Cardiac fibroblast (primary cell): ENCODE data around the gene C19orf53.

Experiments used
- DNase-seq, 2 donors: peaks; one replicate each; pipeline versions ENCODE4 v3.0.0 to v3.0.0-alpha.2; 2010; ENCODE audit warnings: low read depth in 2 of 2
- H3K4me3 ChIP-seq, 2 donors: replicated peaks in 1 of 2; 1 replicate in 1 of 2; 2 replicates in 1 of 2; pipeline ENCODE4 v1.5.1; 2011; ENCODE audit warnings: low read depth in 2 of 2, low read length in 2 of 2, mild to moderate bottlenecking in 2 of 2, moderate library complexity in 1 of 2
- CTCF ChIP-seq: IDR thresholded peaks from one replicate; pipeline ENCODE4 v1.5.1; 2011; ENCODE audit warnings: low read depth, mild to moderate bottlenecking, low read length, inconsistent platforms

The C19orf53 gene

GRCh38 chr19:13774217-13775191 lies at the start of gene C19orf53:
C19orf53 (plus strand) TSS chr19:13774456; CDS start chr19:13774478, 22 bp downstream.
- DNase-seq, result peak; percentile 93
- TF ChIP-seq CTCF, result no peak
- H3K4me3 ChIP-seq, result peak within 1 kb of the TSS; percentile 93 to 97

GRCh38 chr19:13726323-13726722 lies 47.9 kb upstream of the C19orf53 start:
- no peak for DNase-seq
- TF ChIP-seq CTCF, result no peak

DNA sequence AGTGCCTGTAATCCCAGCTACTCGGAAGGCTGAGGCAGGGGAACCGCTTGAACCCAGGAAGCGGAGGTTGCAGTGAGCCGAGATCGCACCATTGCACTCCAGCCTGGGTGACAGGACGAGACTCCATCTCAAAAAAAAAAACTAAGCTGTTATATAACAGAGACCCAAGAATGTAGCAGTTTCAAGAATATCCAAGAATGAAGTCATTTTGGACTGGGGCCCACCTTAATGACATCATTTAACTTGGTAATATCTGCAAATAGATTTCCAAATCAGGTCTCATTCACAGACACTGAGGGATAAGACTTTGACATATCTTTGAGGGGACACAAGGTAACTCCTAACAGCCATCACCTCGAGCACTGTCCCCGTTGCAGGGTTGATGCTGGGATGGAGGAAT lies 46.5 kb upstream of the C19orf53 start:
- H3K4me3 ChIP-seq, result no peak overlapping the region
- TF ChIP-seq CTCF, result no peak
- peak; percentile 34 to 73 for DNase-seq

More at GRCh38 chr19:13726323-13726722, 47.9 kb upstream of the C19orf53 start:
- H3K4me3 ChIP-seq, result no peak overlapping the region

- no peak for DNase-seq
- TF ChIP-seq CTCF, result no peak
- no peak overlapping the region for H3K4me3 ChIP-seq
Measured at GRCh38 chr19:13729859-13730258, 44.4 kb upstream of the C19orf53 start.

DNA sequence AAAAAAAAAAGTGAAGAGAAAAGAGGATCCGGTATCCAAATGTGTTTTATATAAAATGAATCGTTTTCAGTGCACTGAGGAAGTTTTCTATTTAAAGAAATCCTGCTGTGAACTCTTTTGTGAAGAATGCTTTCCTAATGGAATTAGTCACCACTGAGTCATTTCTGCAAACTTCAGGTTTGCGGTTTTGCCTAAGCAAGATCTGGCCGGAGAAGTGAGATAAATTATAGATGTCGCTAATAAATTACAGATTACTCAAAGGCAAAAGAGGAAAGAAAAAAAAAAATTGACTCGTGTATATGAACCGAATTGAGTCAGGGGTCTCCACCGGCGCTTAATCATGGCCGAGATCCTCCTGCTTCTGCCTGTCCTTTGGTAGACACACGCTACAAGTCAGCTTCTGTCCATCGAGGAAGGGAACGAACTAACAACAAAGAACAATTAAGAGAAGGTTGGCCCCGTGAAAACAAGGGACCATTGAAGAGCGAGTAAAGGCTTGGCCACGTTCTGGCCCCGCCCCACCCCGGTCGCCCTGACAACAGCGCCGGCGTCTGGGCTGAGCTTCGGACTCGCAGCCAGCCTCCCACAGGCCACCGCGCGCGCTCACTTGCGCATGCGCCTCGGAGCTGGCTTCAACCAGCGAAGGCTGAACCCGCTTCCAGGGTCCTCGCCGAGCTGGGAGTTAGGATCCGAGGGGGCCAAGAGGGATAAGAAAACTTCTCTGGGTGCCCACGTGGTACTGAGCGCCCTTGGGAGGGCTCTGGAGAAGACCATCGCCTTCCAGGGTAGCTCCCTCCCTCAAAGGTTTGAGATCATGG lies 42.9 kb upstream of the C19orf53 start:
- peak; percentile 96 to 97 for DNase-seq
- peak overlapping the region; percentile 62 to 68 for H3K4me3 ChIP-seq
- no peak for TF ChIP-seq CTCF

DNA sequence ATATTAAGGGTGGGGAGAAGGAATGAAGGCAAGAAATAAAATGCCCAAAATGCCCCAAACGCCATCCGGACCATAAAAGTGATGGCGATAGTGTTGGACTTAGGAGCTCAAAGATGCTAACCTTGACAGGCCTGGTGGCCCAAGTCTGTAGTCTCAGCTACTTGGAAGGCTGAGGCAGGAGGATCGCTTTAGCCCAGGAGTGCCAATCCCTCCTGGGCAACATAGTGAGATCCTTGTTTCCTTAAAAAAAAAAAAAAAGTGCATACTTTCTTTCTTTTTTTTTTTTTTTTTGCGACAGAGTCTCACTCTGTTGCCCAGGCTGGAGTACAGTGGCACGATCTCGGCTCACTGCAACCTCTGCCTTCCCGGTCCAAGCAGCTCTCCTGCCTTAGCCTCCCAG lies 41.9 kb upstream of the C19orf53 start:
- H3K4me3 ChIP-seq, result peak overlapping the region; percentile 62 to 68
- no peak for DNase-seq
- no peak for TF ChIP-seq CTCF
